ENCODE results near the gene FGF2.

DNA sequence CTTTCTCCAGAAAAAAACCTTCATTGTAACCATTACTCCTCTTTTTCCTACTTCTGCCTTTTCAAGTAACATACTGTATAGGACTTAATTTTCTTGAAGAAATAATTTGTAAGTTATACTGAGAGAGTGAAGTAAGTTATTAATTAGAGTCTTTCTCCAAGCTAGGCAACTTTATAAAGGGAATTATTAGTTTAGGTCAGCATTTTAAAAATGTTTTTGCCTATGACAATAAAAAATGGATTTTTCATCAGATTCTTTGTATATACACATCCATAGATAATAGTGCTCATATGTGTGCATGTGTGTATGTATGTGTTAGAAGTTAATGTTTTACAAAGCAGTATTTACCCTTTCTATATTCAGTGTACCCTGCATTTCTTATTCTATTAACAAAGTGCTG lies 106.1 kb downstream of the FGF2 start:
- TF ChIP-seq, protein P1, sequence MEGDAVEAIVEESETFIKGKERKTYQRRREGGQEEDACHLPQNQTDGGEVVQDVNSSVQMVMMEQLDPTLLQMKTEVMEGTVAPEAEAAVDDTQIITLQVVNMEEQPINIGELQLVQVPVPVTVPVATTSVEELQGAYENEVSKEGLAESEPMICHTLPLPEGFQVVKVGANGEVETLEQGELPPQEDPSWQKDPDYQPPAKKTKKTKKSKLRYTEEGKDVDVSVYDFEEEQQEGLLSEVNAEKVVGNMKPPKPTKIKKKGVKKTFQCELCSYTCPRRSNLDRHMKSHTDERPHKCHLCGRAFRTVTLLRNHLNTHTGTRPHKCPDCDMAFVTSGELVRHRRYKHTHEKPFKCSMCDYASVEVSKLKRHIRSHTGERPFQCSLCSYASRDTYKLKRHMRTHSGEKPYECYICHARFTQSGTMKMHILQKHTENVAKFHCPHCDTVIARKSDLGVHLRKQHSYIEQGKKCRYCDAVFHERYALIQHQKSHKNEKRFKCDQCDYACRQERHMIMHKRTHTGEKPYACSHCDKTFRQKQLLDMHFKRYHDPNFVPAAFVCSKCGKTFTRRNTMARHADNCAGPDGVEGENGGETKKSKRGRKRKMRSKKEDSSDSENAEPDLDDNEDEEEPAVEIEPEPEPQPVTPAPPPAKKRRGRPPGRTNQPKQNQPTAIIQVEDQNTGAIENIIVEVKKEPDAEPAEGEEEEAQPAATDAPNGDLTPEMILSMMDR (IDR thresholded peaks at IDR 0.05; ENCODE audit: low read length) = no peak
- TF ChIP-seq EZH2 (optimal IDR thresholded peaks at IDR 0.05; ENCODE audit: low read depth, low read length) (no peak), EZH2phosphoT487 (IDR thresholded peaks at IDR 0.05; ENCODE audit: low read length) (no peak)

Measured in MM.1S (cell line).